HG03571 (cell line): ENCODE measurements around the gene BEND3.
"Not testable (repeated sequence)": the region's sequence is repeated elsewhere in the genome, so short reads cannot be mapped to it uniquely, and the experiment has no call there.

Experiments used
- ATAC-seq: cut with Tn5 transposase; IDR thresholded peaks from one replicate; pipeline ENCODE4 v1.9.1; 2021; ENCODE audit not compliant: unreplicated experiment

The BEND3 gene

DNA sequence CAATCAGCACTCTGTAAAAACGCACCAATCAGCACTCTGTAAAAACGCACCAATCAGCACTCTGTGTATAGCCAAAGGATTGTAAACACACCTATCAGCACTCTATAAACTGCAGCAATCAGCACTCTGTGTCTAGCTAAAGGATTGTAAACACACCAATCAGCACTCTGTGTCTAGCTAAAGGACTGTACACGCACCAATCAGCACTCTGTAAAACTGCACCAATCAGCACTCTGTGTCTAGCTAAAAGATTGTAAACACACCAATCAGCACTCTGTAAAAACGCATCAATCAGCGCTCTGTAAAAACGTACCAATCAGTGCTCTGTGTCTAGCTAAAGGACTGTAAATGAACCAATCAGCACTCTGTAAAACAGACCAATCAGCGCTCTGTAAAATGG, 30.9 kb downstream of the BEND3 start:
- not testable (repeated sequence) for ATAC-seq

DNA sequence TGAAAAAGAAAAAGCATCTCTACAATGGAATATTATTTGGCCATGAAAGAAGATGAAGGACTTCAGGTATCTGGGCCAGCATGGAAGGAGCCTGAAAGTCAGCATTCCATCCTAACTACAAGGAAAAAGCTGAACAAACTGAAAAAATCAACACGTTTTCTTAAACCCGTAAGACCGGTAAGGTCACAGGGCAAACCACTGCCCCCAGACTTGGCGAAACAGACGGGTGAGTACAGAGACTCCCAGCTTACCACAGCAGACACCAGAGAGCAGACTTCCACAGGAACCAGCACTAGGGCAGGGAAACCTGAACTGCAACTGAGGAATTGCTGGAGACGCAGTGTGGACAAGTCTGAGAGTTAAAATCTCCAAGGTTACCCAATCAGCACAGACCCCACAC, 31.4 kb downstream of the BEND3 start:
- ATAC-seq: no peak

DNA sequence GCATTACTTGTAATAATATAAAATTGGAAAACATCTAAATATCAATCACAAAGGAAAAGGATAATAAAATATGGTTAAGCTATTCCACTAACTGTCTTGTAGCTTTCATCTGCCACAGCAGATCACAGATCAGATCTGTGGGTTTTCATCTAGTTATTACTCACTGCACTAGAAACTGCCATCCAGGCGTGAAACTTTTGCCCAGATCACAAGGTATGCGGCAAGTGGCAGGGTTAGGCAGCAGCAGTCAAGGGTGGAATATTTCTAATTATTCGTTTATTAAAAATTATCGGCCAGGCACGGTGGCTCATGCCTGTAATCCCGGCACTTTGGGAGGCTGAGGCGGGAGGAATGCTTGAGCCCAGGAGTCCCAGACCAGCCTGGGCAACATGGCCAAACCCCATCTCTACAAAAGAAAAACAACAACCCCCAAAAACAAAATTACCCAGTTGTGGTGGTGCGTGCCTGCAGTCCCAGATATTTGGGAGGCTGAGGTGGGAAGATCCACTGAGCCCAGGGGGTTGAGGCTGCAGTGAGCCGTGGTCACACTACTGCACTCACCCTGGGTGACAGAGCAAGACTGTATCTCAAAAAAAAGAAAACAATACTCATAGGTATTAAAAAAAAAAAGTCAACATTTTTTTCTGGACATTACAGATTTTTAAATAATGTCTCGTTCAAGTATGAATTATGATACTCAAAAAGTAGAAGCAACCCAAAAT, 32.1 kb downstream of the BEND3 start:
- ATAC-seq: peak; percentile 96

DNA sequence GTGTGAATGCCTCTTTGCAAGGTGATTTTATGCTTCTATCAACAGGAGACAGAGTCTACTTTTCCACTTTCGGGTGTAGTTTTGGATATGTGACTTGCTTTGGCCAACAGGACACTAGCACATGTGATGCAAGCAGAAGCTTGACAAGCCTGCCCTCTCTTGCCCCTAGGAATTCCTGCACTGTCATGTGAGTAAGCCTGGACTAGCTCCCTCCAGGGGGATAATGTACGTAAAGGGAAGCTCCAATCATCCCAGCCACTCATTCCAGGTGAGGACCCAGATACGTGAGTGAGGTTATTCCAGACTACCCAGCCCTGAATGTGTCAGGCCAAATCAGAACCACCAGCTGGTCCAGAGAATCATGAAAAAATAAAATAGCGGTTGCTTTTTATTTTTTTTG, 33.3 kb downstream of the BEND3 start:
- no peak for ATAC-seq

DNA sequence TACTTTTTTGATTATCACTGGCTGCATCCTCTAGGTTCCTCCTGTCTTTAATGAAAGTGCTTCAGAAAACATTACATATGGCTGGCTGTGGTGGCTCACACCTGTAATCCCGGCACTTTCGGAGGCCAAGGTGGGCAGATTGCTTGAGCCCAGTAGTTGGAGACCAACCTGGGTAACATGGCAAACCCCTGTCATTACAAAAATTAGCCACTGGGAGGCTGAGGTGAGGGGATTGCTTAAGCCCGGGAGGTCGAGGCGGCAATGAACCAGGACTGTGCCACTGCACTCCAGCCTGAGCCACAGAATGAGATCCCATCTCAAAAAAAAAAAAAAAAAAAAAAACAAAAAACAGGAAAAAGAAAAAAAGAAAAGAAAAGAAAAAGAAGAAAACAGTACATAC, 35.3 kb downstream of the BEND3 start:
- no peak for ATAC-seq

DNA sequence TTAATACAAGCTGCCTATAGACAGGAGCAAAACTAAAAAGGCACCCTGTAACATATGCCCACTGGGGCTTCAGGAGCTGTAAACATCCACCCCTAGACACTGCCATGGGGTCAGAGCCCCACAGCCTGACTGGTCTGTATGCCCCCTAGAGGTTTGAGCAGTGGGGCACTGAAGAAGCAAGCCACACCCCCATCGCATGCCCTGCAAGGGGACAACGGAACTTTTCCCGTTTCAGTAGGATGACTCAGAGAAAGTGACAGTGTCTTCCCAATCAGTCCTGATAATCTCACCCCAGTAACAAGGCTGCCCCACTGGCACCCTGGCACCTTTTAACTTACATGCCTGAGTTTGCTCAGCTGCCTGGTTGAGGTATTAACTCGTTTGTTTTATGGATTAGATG, 35.9 kb downstream of the BEND3 start:
- ATAC-seq: no peak

DNA sequence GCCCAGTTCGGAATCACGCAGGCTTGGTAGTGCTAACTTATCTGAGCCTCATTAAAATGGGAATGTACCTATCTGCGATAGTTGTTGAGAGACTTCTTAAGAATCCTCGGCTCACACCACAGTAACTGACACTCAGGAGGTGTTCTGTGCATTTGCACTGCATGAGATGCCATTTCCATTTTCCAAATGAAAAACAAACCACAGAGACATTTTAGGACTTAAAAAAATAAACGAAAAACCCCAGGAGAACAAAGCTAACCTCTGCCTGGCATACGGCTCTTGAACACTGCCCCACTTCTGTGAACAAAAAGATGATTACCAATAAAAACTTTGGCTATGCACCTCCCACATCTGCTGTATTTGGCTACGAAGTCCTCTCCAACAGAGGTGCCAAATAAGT, 37.6 kb downstream of the BEND3 start:
- no peak for ATAC-seq

DNA sequence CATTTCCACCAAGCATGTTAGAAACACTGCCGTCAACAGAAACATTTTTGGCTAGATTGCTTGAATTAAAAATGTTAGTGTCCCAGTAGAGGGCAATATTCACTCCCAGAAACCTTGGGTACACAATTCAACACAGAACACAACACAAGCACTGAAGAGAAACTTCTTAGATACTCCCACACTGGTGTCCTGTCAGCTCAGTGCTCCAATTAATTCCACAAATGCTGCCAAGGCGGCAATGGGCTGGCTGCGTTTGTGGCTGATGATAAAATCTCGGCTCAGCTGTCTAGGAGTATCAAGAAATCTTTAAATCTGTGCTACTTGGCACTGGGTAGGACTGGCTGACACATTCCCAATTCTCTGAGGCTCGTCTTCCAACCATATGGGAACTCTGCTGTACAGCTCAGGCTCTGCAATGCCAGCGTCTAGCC, 39.3 kb downstream of the BEND3 start:
- no peak for ATAC-seq

DNA sequence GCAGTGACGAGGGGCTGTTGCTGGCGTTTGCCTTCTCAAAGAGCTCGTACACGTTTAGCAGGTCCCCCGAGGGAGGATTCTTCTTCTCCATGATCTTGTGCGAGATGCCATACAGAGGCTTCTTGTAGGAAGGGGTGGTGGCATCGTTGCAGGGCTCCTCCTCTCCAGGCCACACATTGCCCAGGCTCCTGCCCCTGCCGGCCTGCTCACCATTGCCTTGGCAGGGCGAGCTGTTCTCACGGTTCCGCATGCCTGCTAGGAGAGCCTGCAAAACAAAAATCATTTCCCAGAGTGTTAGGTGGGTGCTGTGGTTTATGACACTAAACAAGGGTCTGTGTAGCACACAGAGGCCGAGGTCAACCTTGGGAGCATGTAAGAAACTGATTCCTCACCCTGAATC, 44.6 kb downstream of the BEND3 start:
- no peak for ATAC-seq

DNA sequence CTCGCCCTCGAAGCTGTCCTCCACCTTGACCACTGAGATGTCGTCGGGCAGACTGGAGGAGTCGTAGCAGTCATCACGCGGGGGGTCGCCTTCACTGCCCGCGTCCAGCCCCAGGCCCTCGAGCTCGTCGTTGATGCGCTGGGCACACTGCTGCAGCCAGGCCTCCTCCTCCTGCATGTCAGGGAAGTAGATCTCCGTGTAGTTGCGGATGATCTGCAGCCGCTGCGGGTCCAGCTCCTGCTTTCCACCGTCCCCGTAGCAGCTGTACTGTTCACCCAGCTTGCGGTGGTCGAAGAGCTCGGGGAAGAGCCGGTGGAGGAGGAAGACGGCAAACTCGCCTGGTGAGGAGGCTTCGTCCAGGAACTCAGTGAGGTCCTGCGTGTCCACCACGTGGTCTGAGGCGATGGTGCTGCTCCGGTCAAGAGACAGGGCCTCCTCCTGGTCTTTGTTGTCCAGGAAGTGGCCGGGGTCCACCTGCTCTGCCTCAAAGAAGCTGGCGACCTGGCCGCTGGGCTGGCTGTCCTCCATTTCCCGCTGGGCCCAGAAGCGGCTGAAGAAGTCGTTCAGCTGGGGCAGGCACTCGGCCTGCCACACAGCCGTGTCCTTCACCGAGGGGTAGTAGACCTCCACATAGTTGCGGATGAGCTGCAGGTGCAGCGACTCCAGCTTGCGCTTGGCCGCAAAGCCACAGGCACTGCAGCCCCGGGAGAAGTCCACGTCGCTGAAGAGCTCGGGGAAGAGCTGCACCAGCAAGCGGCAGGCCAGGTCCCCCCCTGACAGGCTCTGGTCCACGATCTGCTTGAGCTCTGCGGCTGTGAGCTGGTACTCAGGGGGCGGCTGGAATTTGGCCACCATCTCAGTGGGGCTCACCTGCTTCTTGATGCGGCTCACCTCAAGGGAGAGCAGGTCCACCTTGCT, 45.4 kb downstream of the BEND3 start:
- ATAC-seq: no peak

DNA sequence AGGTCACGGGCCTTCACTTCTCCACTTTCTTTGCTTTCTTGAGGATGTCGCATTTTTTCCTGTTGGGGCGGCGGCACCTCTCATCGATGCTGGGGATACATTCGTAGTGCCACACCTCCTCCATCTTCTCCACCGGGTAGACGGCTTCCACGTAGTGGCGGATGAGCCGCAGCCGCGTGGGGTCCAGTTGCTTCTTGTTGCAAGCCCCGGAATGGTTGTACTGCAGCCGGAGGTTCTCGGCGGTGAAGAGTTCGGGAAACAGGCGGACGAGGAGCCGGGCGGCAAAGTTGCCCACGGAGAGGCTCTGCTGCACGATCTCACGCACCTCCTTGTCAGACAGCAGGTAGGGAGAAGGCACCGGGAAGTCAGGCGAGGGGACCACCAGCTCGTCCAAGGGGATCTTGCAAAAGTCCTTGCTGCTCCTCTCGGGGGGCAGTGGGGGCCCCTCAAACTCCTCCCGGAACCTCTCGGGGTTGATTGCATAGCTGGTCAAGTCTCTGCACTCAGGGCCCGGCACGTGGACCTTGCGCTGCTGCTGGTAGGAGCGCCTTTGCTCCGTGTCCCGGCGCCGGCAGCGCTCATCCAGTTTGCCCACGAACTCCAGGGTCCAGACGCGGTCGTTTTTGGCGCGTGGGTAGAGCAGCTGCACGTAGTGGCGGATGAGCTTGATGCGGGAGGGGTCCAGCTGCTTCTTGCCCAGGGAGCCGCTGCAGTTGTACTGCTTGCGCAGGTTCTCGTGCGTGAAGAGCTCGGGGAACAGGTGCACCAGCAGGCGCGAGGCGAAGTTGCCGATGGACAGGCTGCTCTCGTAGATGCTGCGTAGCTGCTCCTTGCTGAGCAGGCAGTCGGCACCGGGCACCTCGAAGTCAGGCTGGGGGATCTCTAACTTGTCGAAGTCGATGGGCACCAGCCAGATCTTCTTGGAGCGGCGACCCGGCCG, 46.4 kb downstream of the BEND3 start:
- no peak for ATAC-seq

DNA sequence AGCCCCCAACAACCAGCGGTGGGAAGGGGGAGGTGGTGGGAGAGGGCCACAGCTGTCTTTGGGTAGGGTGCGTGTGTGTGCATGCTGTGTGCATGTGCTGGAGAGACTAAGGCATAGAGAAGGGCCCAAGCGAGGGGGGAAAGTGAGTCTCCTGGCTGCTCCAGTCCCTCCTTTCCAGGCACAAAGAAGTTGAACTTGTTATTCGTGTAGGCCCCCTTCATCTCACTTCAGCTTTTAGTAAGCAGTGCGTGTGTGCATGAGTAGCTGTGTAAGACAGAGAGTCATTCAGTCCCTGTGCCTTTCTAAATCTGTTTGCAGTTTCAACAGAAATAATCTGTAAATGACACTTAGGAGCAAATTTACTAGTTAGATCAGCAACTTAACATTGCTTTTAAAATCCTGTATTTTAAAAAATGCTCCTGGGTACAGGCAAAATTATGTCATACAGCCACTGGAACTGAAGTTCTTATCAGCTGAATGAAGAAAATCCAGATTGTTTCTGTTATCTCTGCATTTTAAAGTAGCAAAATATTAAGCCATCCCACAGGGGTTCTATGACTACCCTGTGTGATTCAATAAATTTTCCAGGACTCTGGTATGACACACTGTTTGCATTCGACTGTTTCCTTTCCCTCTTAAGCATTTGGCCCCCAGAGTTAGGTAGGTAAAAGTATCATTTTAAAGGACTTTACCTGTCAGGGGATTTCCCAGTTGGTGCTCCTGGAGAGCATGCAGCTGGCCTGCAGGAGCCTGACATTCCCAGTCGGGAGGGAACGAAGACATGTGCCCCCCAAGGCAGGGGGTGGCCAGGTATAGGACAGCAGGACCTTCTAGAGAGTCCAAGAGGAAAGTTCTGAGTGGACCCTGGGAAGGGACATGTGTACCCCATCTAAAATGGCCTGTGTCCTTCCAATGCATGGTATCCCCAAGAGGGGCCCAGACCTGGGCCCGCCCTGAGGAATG, 48.3 kb downstream of the BEND3 start:
- no peak for ATAC-seq

DNA sequence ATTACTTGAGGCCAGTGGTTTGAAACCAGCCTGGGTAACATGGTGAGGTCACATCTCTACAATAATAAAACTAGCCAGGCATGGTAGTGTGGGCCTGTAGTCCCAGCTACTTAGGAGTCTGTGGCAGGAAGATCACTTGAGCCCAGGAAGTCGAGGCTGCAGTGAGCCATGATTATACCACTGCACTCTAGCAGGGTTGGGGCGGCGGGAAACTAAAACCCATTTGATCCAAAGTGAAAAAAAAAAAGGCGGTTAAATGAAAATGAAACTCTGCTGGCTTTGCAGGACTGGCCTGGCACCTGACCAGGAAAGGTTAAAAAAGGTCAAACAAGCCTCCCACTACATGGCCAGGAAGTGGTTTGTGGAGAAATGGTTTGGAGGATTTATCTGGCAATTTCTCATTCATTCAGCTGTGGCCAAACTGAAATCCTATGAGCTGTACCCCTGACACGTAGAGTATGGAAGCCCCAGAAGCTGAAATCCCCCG, 50.7 kb downstream of the BEND3 start:
- ATAC-seq: no peak

DNA sequence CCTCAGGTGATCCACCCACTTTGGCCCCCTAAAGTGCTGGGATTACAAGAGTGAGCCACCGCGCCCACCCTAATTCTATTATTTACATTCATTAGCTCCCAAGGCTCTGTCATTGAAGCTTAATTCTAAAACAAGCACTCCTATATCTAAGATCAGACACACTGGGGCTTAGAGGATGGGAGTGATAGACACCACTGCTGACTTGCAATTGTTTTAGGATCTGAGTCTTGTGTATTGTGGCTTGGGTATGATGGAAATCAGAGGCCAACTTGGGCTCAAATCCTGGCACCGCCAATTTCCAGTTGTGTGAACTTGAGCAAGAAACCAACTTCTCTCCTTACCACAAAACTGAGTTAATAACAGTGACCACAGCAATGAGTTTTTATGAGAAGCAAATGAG, 52.6 kb downstream of the BEND3 start:
- ATAC-seq: no peak

DNA sequence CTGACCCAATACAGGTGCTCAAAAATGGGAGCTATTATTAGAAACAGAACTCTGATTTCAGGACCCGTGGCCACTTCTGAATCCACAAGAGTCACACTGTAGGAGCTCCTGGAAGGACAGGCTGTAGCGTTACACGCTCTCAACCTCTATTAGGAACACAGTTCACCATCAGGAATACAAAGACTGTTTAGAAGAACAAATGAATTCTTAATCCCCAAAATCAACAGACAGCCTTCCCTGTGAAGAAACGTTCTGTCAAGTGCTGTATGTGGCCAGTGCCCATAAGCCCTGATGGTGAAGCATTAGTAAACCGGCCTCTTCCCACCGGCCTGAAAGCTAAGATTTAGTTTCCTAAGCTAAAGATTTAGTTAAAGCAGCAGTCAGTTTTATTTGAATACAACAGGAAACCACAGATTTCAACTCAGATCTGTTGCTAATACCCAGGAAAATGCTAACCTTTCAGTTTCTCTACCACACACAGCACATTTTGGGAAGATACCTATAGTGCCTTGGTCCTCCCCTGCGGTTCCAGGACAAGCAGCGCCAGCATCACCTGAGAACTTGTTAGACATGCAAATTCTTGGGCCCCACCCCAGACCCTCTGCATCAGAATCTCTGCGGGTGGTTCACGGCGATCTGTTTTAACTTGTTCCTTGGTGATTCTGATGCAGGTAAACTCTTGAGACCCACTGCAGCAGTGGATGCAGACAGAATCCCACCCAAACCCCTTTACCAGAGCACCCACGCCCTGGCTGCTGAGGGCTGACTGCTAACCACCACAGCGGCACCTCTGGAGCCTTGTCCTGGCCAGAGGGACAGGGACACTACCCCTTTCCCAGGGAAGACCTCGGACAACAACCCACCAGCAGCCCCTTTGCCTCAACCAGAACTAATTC, 53.9 kb downstream of the BEND3 start:
- peak; percentile 61 for ATAC-seq

DNA sequence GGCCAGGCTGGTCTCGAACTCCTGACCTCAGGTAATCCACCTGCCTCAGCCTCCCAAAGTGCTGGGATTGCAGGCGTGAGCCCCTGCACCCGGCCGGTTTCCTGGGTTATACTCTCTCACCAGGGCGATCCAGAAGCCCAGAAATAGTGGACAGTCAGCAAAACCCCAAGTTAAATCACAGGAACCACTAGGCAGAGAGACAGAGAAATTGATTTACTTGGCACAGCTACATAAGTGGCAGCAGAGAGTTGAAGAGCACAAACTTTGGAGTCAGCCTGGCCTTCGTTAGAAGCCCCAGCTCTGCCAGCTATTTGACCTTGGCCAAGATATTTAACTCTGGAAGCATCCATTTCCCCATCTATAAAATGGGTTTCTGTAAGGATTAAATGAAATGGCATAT, 54.6 kb downstream of the BEND3 start:
- ATAC-seq: no peak

DNA sequence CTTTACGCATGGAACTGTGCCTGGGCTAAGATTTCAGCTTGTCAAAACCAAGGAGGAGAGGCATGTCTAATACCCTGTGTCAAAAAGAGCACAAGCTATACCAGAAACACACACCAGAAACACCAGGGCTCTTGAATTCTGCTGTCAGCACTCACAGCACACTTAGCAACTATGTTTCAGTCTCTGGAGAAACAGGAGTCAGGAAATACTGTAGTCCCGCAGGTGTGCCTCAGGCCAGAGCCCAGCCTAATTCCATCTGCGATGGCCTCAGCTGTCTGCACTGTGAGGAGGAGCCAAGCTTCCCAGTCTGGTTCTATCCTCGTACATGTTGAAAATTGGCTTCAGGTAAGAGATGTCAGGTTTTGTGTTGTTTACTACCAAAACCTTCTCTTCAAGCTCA, 55.7 kb downstream of the BEND3 start:
- no peak for ATAC-seq

DNA sequence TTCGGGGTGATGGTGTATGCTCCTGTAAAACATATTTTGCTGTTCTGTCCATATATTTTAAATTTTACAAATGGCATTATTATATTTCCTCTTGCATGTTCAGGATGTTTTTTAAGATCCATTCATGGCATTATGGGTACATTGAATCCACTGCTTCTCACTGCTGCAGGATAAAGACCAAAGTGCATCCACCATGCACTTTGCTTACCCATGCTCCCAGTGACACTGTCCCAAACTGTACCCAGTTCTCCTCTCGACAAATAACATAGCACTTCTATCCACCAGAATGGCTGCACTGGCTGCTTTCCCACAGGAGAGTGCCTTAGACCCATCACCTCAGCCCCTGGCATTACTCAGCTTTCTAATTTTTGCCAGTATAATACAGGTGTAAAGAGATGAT, 57.6 kb downstream of the BEND3 start:
- ATAC-seq: no peak

DNA sequence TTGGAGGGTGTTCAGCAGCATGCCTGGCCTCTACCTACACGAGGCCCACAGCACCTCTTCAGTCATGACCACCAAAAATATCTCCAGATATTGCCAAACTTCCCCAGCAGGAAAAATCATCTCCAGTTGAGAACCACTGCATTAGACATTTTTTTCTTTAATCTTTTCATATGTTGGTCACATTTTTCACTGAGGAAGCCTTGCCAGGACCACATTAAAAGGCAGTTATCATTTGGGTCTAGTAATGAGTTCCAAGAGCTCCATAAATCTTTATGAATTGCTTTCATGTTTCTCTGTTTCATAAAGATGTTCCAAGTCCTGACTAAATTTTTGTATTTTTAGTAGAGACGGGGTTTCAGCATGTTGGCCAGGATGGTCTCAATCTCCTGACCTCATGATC, 58.5 kb downstream of the BEND3 start:
- no peak for ATAC-seq
